Measurements from ENCODE around the gene LIX1. TPM values are rescaled to one million over a fixed set of nuclear protein-coding genes. Genes with fewer than 3 reads are reported as not detected.
A peak's percentile ranks its signal among the peaks of the same experiment; 100 is the strongest.
"Not testable (repeated sequence)": the region's sequence is repeated elsewhere in the genome, so short reads cannot be mapped to it uniquely, and the experiment has no call there.

The LIX1 gene
- total RNA-seq = 9.9 to 12.0 TPM (median 10.7 TPM) in 3 replicates

- Mint-ChIP-seq H3K4me1 (peaks cover 49% of the 10 kb centered on the region), H3K27me3 (ENCODE audit: low read depth) (no peaks in the 10 kb centered on the region)
These were observed at the start of gene LIX1 for GRCh38 chr5:97142521-97143254. Gene LIX1 (minus strand): TSS chr5:97142611. CDS start chr5:97142576, 35 bp downstream.

GRCh38 chr5:97191893-97192292 is 49.5 kb upstream of the LIX1 start:
- Mint-ChIP-seq H3K4me1 (peaks cover 9% of the 10 kb centered on the region), H3K27me3 (ENCODE audit: low read depth) (no peaks in the 10 kb centered on the region), H3K9me3 (peaks cover 38% of the 10 kb centered on the region), H3K4me3 (no peak overlapping the region), H3K36me3 (peaks cover 2% of the 10 kb centered on the region), H3K27ac (no peak overlapping the region)
- DNase-seq (ENCODE audit: low spot score in 2 of 2, unreplicated experiment in 2 of 2) = no peak
- no peak for TF ChIP-seq CTCF (IDR thresholded peaks at IDR 0.05; ENCODE audit: unreplicated experiment)

More at GRCh38 chr5:97142521-97143254, at the start of gene LIX1:
- TF ChIP-seq CTCF (IDR thresholded peaks at IDR 0.05; ENCODE audit: unreplicated experiment) = peak; percentile 35
- H3K4me3 Mint-ChIP-seq = peak within 1 kb of the TSS; percentile 68
- peak within 1 kb of the TSS; percentile 65 for H3K27ac Mint-ChIP-seq
- DNase-seq (ENCODE audit: low spot score in 2 of 2, unreplicated experiment in 2 of 2) = peak in 1 of 2 experiments; percentile 52
- no peaks in the 10 kb centered on the region for H3K9me3 Mint-ChIP-seq
- H3K36me3 Mint-ChIP-seq = no peaks in the 10 kb centered on the region

- DNase-seq (ENCODE audit: low spot score in 2 of 2, unreplicated experiment in 2 of 2); H3K36me3 Mint-ChIP-seq; H3K4me3 Mint-ChIP-seq; H3K27ac Mint-ChIP-seq; H3K4me1 Mint-ChIP-seq; H3K27me3 Mint-ChIP-seq (ENCODE audit: low read depth): not testable (repeated sequence)
- H3K9me3 Mint-ChIP-seq = peaks cover 41% of the 10 kb centered on the region
These were observed 47.1 kb upstream of the LIX1 start for GRCh38 chr5:97189523-97189922.

GRCh38 chr5:97183930-97184213 is 41.5 kb upstream of the LIX1 start:
- peaks cover 27% of the 10 kb centered on the region for H3K4me1 Mint-ChIP-seq
- no peak for DNase-seq (ENCODE audit: low spot score in 2 of 2, unreplicated experiment in 2 of 2)
- peaks cover 6% of the 10 kb centered on the region for H3K9me3 Mint-ChIP-seq
- H3K27me3 Mint-ChIP-seq (ENCODE audit: low read depth) = peaks cover 2% of the 10 kb centered on the region
- no peak for TF ChIP-seq CTCF (IDR thresholded peaks at IDR 0.05; ENCODE audit: unreplicated experiment)
- H3K36me3 Mint-ChIP-seq = peaks cover 12% of the 10 kb centered on the region
- peak overlapping the region; percentile 100 for H3K27ac Mint-ChIP-seq
- H3K4me3 Mint-ChIP-seq = peak overlapping the region; percentile 94

GRCh38 chr5:97183100-97183929 is 40.9 kb upstream of the LIX1 start, which contains the start of gene RIOK2:
Gene RIOK2 (minus strand): TSS chr5:97183247. CDS start chr5:97183191, 56 bp downstream.
- no peak for TF ChIP-seq CTCF (IDR thresholded peaks at IDR 0.05; ENCODE audit: unreplicated experiment)
- H3K27ac Mint-ChIP-seq = peak within 1 kb of the TSS; percentile 100
- peak; percentile 76 to 85 for DNase-seq (ENCODE audit: low spot score in 2 of 2, unreplicated experiment in 2 of 2)
- peaks cover 5% of the 10 kb centered on the region for H3K9me3 Mint-ChIP-seq
- H3K27me3 Mint-ChIP-seq (ENCODE audit: low read depth) = peaks cover 2% of the 10 kb centered on the region
- H3K4me1 Mint-ChIP-seq = peaks cover 27% of the 10 kb centered on the region
- peaks cover 16% of the 10 kb centered on the region for H3K36me3 Mint-ChIP-seq
- H3K4me3 Mint-ChIP-seq = peak within 1 kb of the TSS; percentile 94

GRCh38 chr5:97182571-97183099 is 40.2 kb upstream of the LIX1 start:
- Mint-ChIP-seq H3K9me3 (peaks cover 5% of the 10 kb centered on the region), H3K27ac (peak overlapping the region; percentile 100), H3K4me3 (peak overlapping the region; percentile 94), H3K27me3 (ENCODE audit: low read depth) (peaks cover 2% of the 10 kb centered on the region), H3K4me1 (peaks cover 27% of the 10 kb centered on the region), H3K36me3 (peaks cover 19% of the 10 kb centered on the region)
- no peak for TF ChIP-seq CTCF (IDR thresholded peaks at IDR 0.05; ENCODE audit: unreplicated experiment)
- no peak for DNase-seq (ENCODE audit: low spot score in 2 of 2, unreplicated experiment in 2 of 2)
